Fibroblast of the conjunctiva (primary cell): Measurements from ENCODE around the gene EFNA1.
"Not testable (repeated sequence)": the region's sequence is repeated elsewhere in the genome, so short reads cannot be mapped to it uniquely, and the experiment has no call there.

Experiments
- DNase-seq: peaks from one replicate; pipeline ENCODE4 v3.0.0-alpha.2; 2010; ENCODE audit warnings: low read depth

Gene EFNA1

DNA sequence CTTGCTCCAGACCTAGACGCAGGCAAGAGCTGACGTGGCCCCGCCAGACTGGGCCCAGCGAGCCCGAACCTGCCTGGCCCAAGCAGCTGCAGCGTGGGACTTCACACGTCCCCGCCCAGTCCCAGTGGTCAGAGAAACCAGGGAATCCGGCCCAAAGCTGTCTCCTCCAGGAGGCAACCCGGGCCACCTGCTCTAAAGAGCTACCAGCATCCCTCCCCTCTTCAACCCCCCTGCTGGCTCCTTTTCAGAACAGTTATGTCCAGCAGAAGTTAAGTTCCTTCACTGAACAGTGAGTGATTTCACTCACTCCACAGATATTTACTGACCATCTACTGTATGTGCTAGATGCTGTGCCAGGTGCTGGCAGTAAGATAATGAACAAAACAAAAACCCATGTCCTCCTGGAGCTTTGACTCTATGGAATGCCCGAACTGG is 2.1 kb upstream of the EFNA1 start:
- no peak for DNase-seq

GRCh38 chr1:155125946-155126555 is 1.6 kb upstream of the EFNA1 start:
- no peak for DNase-seq

DNA sequence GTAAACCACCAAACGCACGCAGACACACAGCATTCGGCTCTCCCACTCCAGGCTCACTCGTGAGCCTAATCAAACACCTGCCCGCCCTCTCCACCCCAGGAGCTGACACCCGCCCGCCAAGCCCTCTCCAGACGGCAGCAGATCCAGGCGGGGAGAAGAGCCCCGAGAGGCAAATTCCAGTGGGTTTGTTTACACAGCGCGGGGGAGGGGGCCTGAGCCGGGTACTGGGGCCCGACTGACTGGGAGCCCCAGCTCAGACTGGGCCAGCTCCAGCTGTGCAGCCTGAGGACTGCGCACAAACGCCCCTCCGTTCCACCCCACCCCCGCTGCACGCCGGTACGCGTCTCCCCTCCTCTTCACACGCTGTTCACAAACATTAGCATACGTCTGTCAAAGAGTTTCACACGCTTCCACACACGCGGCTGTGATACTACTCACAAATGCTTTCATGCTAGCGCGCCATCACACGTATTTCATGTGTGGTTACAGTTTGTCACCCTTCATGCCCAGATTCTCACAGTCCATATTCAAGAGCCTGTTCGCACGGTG is 1.0 kb upstream of the EFNA1 start:
- no peak for DNase-seq

DNA sequence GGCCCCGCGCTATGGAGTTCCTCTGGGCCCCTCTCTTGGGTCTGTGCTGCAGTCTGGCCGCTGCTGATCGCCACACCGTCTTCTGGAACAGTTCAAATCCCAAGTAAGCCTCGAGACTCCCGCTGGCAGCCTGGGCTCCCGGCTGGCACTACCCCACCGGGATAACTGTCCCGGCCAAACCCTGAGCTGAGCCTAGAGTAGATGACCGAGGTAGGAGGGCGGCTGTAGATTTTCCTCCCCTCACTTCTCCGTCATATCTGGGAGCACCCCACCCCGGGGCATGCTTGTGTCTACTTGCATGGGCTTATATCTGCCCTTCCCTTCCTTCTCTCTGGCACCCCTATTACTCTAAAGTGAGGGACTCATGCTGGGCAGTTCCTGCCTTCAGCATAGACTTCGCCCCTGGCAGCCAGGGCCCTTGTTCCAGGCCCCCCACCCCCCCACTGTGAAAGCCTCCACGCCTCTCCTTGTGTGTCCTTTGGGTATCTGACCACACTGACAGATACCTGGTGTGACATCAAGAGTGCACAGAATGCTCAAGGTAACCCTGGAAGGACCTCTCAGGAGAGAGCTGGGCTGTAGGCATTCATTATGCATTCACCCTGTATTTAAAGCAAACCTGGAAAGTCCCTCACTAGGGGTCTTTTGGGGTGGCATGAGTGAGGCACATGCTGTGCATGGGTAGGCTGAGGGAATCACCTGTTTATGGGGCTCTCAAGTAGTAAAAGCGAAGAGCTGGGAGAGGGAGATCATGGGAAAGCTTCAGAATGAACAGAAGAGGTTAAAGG is 485 bp downstream of the EFNA1 start:
- DNase-seq: no peak

DNA sequence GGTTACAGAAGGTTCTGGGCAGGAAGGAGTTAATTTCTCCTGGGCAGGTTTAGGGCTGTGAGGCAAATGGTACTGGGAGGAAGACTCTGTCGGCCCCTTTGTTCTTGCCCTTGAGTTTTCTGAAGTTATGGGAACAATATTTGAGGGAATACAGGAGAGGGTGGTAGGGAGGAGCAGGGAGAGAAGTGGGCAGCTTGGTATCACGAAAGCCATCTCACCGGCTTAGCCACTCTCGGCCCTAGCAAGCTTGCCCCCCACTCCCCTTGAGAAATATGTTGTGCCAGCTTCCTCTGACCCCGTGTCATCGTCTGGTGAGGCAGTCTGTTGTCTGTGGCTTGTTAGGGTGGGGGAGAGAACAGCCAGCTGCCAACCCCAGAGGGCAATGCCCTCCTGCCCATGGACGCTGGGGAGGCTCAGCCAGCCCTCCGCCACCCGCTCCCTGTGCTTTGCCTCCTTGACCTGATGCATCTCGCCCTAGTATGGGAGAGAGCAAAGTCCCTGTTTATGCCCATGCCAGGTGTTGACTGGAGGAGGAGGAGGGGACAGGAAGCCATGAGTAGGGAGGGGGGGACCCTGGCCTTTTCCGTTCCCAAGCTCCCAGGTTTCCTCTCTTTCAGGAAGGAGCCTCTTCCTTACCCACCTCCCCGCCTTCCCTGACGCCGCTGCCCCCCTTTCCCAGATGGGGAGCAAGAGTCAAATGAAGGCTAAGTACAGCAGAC is 1.2 kb downstream of the EFNA1 start:
- no peak for DNase-seq

- no peak for DNase-seq
Observed at GRCh38 chr1:155130272-155131006, 2.8 kb downstream of the EFNA1 start.

- DNase-seq: no peak
Observed at GRCh38 chr1:155131285-155131684, 3.6 kb downstream of the EFNA1 start.

GRCh38 chr1:155131856-155132255 is 4.2 kb downstream of the EFNA1 start:
- no peak for DNase-seq

DNA sequence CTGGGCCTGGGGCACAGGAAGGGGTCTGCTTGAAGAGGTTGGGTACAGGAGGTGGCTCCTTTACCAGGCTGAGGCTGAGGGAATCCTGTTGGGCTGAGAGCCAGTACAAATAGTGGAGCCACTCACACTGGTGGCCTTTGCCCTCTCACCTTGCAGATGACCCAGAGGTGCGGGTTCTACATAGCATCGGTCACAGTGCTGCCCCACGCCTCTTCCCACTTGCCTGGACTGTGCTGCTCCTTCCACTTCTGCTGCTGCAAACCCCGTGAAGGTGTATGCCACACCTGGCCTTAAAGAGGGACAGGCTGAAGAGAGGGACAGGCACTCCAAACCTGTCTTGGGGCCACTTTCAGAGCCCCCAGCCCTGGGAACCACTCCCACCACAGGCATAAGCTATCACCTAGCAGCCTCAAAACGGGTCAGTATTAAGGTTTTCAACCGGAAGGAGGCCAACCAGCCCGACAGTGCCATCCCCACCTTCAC is 6.2 kb downstream of the EFNA1 start:
- DNase-seq: no peak

GRCh38 chr1:155134322-155134721 is 6.6 kb downstream of the EFNA1 start:
- no peak for DNase-seq

DNA sequence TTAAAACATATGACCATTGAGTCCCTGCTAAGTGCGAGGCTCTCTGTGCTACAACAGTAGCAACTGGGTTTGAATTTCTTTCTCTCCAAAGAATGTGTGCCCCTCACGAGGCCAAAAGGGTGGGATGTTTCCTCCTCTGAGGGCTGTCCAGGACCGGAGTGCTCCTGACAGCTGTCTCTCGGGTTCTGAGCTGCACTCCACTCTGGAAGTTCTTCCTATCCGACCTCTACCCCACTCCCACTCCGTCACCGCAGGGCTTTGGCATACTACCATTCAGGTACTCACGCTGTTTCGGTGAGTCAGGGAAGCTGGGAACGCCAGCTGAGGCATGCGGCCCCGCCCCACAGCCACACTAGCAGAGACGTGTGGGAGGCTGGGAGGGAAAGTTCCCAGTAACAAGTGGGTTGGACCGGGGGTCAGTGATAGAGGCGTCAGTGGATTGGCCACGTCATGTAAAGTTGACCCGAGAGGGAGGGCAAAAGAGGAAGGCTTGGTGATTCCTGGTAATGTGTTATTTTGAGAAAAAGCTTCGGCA is 7.3 kb downstream of the EFNA1 start:
- peak; percentile 77 for DNase-seq

DNA sequence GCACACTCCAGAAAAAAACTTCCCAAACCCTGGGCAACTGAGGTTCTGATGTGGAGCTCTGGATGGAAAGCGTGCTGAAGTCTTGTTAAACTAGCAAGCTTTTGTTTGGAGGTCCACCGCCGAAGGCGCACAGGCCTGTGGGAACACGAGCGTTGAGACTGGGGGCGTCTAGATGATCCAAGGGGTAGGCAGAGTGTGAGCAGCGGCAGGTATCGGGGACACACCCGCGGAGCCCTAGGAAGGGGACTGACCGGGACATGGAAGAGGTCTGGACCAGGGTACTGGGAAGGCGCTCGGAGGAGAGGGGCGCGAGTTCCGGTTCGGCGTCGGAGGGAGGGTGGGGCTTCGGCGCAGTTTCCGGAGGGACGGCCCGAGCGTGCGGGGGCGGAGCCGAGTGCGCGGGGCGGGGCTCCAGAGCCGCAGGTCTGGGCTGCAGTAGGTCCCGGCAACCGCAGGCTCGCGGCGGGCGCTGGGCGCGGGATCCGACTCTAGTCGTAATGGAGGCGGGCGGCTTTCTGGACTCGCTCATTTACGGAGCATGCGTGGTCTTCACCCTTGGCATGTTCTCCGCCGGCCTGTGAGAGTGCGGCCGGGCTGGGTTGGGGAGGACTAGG is 7.8 kb downstream of the EFNA1 start, which contains the start of gene SLC50A1:
Gene SLC50A1 (plus strand): TSS at position 438 of the 614 bp plus-strand sequence. CDS start 60 bp downstream, at position 498.
- peak; percentile 86 for DNase-seq

DNA sequence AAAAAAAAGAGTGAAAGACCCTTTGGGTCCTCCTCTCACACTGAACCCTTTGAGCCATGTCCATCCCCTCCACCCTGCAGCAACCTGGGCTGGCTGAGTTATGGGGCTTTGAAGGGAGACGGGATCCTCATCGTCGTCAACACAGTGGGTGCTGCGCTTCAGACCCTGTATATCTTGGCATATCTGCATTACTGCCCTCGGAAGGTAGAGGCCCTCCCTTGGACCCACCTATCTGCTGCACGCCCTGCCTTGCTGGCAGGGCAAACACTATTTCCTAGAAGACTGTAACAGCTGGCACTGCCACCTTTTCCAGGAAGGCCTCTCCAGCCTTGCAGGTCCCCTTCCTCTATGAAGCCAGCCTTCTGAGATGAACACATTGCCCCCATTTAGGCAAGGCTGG is 9.1 kb downstream of the EFNA1 start:
- no peak for DNase-seq

DNA sequence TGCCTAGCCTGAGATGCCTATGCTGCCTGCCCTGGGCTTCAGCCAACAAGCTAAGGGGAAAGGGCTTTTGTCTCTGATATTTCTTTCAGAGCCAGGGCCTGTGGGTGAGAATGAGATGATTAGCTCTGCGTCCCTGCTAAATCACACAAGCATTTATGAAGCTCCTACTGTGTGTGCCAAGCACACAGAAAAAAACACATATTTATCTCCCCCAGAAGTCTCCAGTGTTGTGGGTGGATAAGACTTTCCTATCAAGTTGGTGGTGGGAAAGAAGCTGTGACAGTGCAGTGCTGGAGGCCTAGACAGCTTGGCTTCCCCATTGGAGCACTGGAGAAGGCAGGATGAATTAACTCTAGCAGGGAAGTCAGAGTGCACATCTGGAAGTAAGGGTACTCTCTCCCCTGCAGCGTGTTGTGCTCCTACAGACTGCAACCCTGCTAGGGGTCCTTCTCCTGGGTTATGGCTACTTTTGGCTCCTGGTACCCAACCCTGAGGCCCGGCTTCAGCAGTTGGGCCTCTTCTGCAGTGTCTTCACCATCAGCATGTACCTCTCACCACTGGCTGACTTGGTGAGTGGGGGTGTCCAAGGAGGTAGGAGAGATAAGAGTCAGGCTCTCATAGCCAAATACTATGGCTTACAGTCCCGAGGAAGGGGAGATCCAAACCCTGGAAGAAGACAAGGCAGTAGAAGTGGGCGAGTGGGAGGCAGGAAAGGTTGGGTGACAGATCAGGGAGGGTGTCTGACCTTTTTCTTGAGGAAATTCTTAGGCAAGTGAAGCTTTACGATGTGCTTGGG is 9.7 kb downstream of the EFNA1 start:
- no peak for DNase-seq

- peak; percentile 46 for DNase-seq
Observed at GRCh38 chr1:155139895-155140629, 12.4 kb downstream of the EFNA1 start, which contains the start of gene DPM3. DPM3 (minus strand) TSS chr1:155140531; CDS start chr1:155140240, 291 bp downstream.

DNA sequence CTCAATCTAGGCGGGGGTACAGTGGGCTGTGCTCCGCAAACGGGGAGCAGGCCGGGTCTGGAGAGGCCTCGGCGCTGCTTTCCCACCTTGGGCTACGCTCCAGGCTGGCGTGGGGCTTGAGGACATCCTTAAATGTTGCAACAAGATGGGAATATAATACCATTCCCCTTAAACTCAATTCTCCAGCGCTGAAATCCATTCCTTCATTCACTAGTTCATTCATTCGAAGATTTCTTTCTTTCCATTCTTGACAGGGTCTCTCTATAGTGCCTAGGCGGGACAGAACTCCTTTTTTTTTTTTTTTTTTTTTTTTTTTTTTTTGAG is 12.9 kb downstream of the EFNA1 start:
- no peak for DNase-seq

- DNase-seq: no peak
Observed at GRCh38 chr1:155141749-155142148, 14.1 kb downstream of the EFNA1 start.

GRCh38 chr1:155145491-155145890 is 17.8 kb downstream of the EFNA1 start:
- DNase-seq: no peak

DNA sequence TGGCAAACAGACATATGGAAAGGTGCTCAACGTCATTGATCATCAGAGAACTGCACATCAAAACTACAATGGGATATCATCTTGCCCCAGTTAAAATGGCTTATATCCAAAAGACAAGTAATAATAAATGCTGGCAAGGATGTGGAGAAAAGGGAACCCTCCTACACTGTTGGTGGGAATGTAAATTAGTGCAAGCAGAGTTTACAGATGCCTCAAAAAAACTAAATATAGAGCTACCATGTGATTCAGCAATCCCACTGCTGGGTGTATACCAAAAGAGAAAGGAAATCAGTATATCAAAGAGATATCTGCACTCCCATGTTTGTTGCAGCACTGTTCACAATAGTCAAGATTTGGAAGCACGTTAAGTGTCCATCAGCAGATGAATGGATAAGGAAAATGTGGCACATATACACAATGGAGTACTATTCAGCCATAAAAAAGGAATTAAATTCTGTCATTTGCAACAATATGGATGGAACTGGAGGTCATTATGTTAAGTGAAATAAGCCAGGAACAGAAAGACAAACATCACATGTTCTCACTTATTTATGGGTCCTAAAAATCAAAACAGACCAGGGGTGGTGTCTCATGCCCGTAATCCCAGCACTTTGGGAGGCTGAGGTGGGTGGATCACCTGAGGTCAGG is 28.4 kb downstream of the EFNA1 start:
- not testable (repeated sequence) for DNase-seq
